SJCRH30 (cell line): Measurements from ENCODE around the gene SOSTDC1. TPM values are rescaled to one million over a fixed set of nuclear protein-coding genes. Genes with fewer than 3 reads are reported as not detected.
A peak's percentile ranks its signal among the peaks of the same experiment; 100 is the strongest.
"Not testable (repeated sequence)": the region's sequence is repeated elsewhere in the genome, so short reads cannot be mapped to it uniquely, and the experiment has no call there.

Experiments
- DNase-seq, 2 experiments: peaks; one replicate each; pipeline ENCODE4 v3.0.0-alpha.2; 2015 to 2020
- H3K27ac ChIP-seq: fragments of 250-450 bp; sonication (Bioruptor Pico); 2 replicates; pipeline ENCODE4 v1.5.1; 2020; ENCODE audit warnings: mild to moderate bottlenecking, moderate library complexity
- H3K27me3 ChIP-seq: fragments of 250-450 bp; sonication (Bioruptor Pico); 2 replicates; pipeline ENCODE4 v1.5.1; 2020; ENCODE audit warnings: mild to moderate bottlenecking, moderate library complexity
- H3K36me3 ChIP-seq: fragments of 250-450 bp; sonication (Bioruptor Pico); 2 replicates; pipeline ENCODE4 v1.5.1; 2020; ENCODE audit warnings: mild to moderate bottlenecking, moderate library complexity
- H3K4me1 ChIP-seq: fragments of 250-450 bp; sonication (Bioruptor Pico); 2 replicates; pipeline ENCODE4 v1.5.1; 2020; ENCODE audit warnings: mild to moderate bottlenecking, moderate library complexity
- H3K4me3 ChIP-seq: fragments of 250-450 bp; sonication (Bioruptor Pico); 2 replicates; pipeline ENCODE4 v1.5.1; 2020; ENCODE audit warnings: mild to moderate bottlenecking, moderate library complexity
- H3K9me3 ChIP-seq: fragments of 250-450 bp; sonication (Bioruptor Pico); replicated peaks from 2 replicates; pipeline ENCODE4 v1.5.1; 2020; ENCODE audit warnings: mild to moderate bottlenecking, moderate library complexity
- total RNA-seq: library from RNA; depleted of rRNA; stranded (reverse); fragments of >200 nt; shearing (Covaris generic); gene quantifications from 2 replicates; pipeline ENCODE4 v1.2.3, GENCODE V29; 2014

SOSTDC1 gene
- total RNA-seq, 1 experiment from 2014 or later: 7.3 TPM

GRCh38 chr7:16484453-16485158 is 19.1 kb upstream of the SOSTDC1 start:
- Histone ChIP-seq H3K27ac (peak overlapping the region; percentile 82), H3K36me3 (no peaks in the 10 kb centered on the region), H3K4me3 (no peak overlapping the region), H3K9me3 (no peaks in the 10 kb centered on the region), H3K4me1 (peaks cover 20% of the 10 kb centered on the region), H3K27me3 (no peaks in the 10 kb centered on the region)
- DNase-seq: peak; percentile 79 to 95

GRCh38 chr7:16479591-16479990 is 14.1 kb upstream of the SOSTDC1 start:
- Histone ChIP-seq H3K9me3 (no peaks in the 10 kb centered on the region), H3K36me3 (no peaks in the 10 kb centered on the region), H3K27me3 (no peaks in the 10 kb centered on the region), H3K4me3 (no peak overlapping the region), H3K4me1 (peaks cover 7% of the 10 kb centered on the region), H3K27ac (no peak overlapping the region)
- no peak for DNase-seq

- no peaks in the 10 kb centered on the region for H3K9me3 ChIP-seq
- H3K27ac ChIP-seq: no peak overlapping the region
- no peak overlapping the region for H3K4me3 ChIP-seq
- no peaks in the 10 kb centered on the region for H3K36me3 ChIP-seq
- peaks cover 3% of the 10 kb centered on the region for H3K4me1 ChIP-seq
- DNase-seq: no peak
- no peaks in the 10 kb centered on the region for H3K27me3 ChIP-seq
Observed at GRCh38 chr7:16479161-16479560, 13.6 kb upstream of the SOSTDC1 start.

- Histone ChIP-seq H3K27ac (no peak overlapping the region), H3K9me3 (no peaks in the 10 kb centered on the region), H3K4me3 (no peak overlapping the region), H3K36me3 (no peaks in the 10 kb centered on the region), H3K27me3 (no peaks in the 10 kb centered on the region), H3K4me1 (no peaks in the 10 kb centered on the region)
- DNase-seq: no peak
Observed at GRCh38 chr7:16471933-16472332, 6.4 kb upstream of the SOSTDC1 start.

GRCh38 chr7:16463949-16464715 is 1.4 kb downstream of the SOSTDC1 start:
- DNase-seq: no peak
- no peak overlapping the region for H3K27ac ChIP-seq
- peaks cover 11% of the 10 kb centered on the region; the same call in 1 of the 2 replicates for H3K4me1 ChIP-seq
- H3K9me3 ChIP-seq: no peaks in the 10 kb centered on the region
- H3K27me3 ChIP-seq: no peaks in the 10 kb centered on the region
- peak overlapping the region; percentile 58 for H3K4me3 ChIP-seq
- no peaks in the 10 kb centered on the region for H3K36me3 ChIP-seq

GRCh38 chr7:16463520-16463919 is 2.0 kb downstream of the SOSTDC1 start:
- Histone ChIP-seq H3K4me1 (peaks cover 11% of the 10 kb centered on the region; the same call in 1 of the 2 replicates), H3K27me3 (no peaks in the 10 kb centered on the region), H3K4me3 (peak overlapping the region; percentile 58; the same call in 1 of the 2 replicates), H3K27ac (no peak overlapping the region), H3K9me3 (no peaks in the 10 kb centered on the region), H3K36me3 (no peaks in the 10 kb centered on the region)
- DNase-seq: no peak

- Histone ChIP-seq H3K9me3 (0 out of 2 replicates have a peak, but pooled peaks cover 3% of the 10 kb centered on the region), H3K4me3 (no peak overlapping the region), H3K27ac (no peak overlapping the region), H3K27me3 (no peaks in the 10 kb centered on the region), H3K36me3 (no peaks in the 10 kb centered on the region), H3K4me1 (peaks cover 11% of the 10 kb centered on the region; the same call in 1 of the 2 replicates)
- no peak for DNase-seq
Observed at GRCh38 chr7:16462431-16462889, 3.1 kb downstream of the SOSTDC1 start.

- no peak overlapping the region for H3K4me3 ChIP-seq
- H3K27ac ChIP-seq: no peak overlapping the region
- H3K36me3 ChIP-seq: no peaks in the 10 kb centered on the region
- H3K27me3 ChIP-seq: no peaks in the 10 kb centered on the region
- H3K9me3 ChIP-seq: 0 out of 2 replicates have a peak, but pooled peaks cover 8% of the 10 kb centered on the region
- peaks cover 4% of the 10 kb centered on the region; the same call in 1 of the 2 replicates for H3K4me1 ChIP-seq
- DNase-seq: no peak
Observed at GRCh38 chr7:16460789-16461493, 4.6 kb downstream of the SOSTDC1 start.

- H3K9me3 ChIP-seq, H3K27ac ChIP-seq, H3K27me3 ChIP-seq, H3K36me3 ChIP-seq, H3K4me3 ChIP-seq, DNase-seq, H3K4me1 ChIP-seq: not testable (repeated sequence)
Observed at GRCh38 chr7:16456303-16456702, 9.2 kb downstream of the SOSTDC1 start.

- no peak overlapping the region for H3K4me3 ChIP-seq
- no peak for DNase-seq
- H3K27ac ChIP-seq: no peak overlapping the region
- 0 out of 2 replicates have a peak, but pooled peaks cover 8% of the 10 kb centered on the region for H3K9me3 ChIP-seq
- H3K4me1 ChIP-seq: peaks cover 3% of the 10 kb centered on the region; the same call in 1 of the 2 replicates
- H3K36me3 ChIP-seq: no peaks in the 10 kb centered on the region
- H3K27me3 ChIP-seq: no peaks in the 10 kb centered on the region
Observed at GRCh38 chr7:16455591-16455990, 9.9 kb downstream of the SOSTDC1 start.

GRCh38 chr7:16450366-16450765 is 15.2 kb downstream of the SOSTDC1 start:
- H3K9me3 ChIP-seq: no peaks in the 10 kb centered on the region
- H3K27ac ChIP-seq: no peak overlapping the region
- peak; percentile 66 to 74 for DNase-seq
- no peak overlapping the region for H3K4me3 ChIP-seq
- H3K36me3 ChIP-seq: no peaks in the 10 kb centered on the region
- peaks cover 11% of the 10 kb centered on the region for H3K4me1 ChIP-seq
- H3K27me3 ChIP-seq: no peaks in the 10 kb centered on the region

- no peak overlapping the region for H3K27ac ChIP-seq
- no peaks in the 10 kb centered on the region for H3K36me3 ChIP-seq
- no peaks in the 10 kb centered on the region for H3K9me3 ChIP-seq
- no peak overlapping the region for H3K4me3 ChIP-seq
- no peak for DNase-seq
- H3K4me1 ChIP-seq: peaks cover 11% of the 10 kb centered on the region
- no peaks in the 10 kb centered on the region for H3K27me3 ChIP-seq
Observed at GRCh38 chr7:16447876-16448275, 17.7 kb downstream of the SOSTDC1 start.

GRCh38 chr7:16446508-16446907 is 19.0 kb downstream of the SOSTDC1 start:
- H3K27ac ChIP-seq: no peak overlapping the region
- no peak overlapping the region for H3K4me3 ChIP-seq
- no peak for DNase-seq
- no peaks in the 10 kb centered on the region for H3K36me3 ChIP-seq
- peaks cover 11% of the 10 kb centered on the region for H3K4me1 ChIP-seq
- no peaks in the 10 kb centered on the region for H3K9me3 ChIP-seq
- no peaks in the 10 kb centered on the region for H3K27me3 ChIP-seq

- H3K4me1 ChIP-seq, H3K27me3 ChIP-seq, H3K27ac ChIP-seq, H3K9me3 ChIP-seq, H3K36me3 ChIP-seq, H3K4me3 ChIP-seq, DNase-seq: not testable (repeated sequence)
Observed at GRCh38 chr7:16443871-16444270, 21.7 kb downstream of the SOSTDC1 start.

- no peak for DNase-seq
- no peaks in the 10 kb centered on the region for H3K9me3 ChIP-seq
- H3K4me3 ChIP-seq: no peak overlapping the region
- H3K4me1 ChIP-seq: no peaks in the 10 kb centered on the region
- H3K36me3 ChIP-seq: no peaks in the 10 kb centered on the region
- H3K27me3 ChIP-seq: no peaks in the 10 kb centered on the region
- no peak overlapping the region for H3K27ac ChIP-seq
Observed at GRCh38 chr7:16438988-16439387, 26.6 kb downstream of the SOSTDC1 start.
